Neural progenitor cell (in vitro differentiated cells): ENCODE data around the gene OTUD7B. TPM values are rescaled to one million over a fixed set of nuclear protein-coding genes. Genes with fewer than 3 reads are reported as not detected.

Source experiments
- DNase-seq: peaks from one replicate; pipeline ENCODE4 v3.0.0-alpha.2; 2016; ENCODE audit warnings: low spot score
- H2AFZ ChIP-seq: fragments of 200-600 bp; sonication (generic); replicated peaks from 2 replicates; pipeline ENCODE4 v1.6.1; 2016; ENCODE audit warnings: antibody characterized with exemption
- H3F3A ChIP-seq: fragments of 200-600 bp; sonication (generic); 2 replicates; pipeline ENCODE4 v1.6.1; 2016; ENCODE audit warnings: antibody characterized with exemption, low read depth
- H3K27ac ChIP-seq: fragments of 200-600 bp; sonication (generic); 2 replicates; pipeline ENCODE4 v1.5.1; 2016; ENCODE audit warnings: mild to moderate bottlenecking
- H3K27me3 ChIP-seq: fragments of 200-600 bp; sonication (generic); 2 replicates; pipeline ENCODE4 v1.6.1; 2016; ENCODE audit warnings: mild to moderate bottlenecking, moderate library complexity
- H3K36me3 ChIP-seq: fragments of 200-600 bp; sonication (generic); 2 replicates; pipeline ENCODE4 v1.5.1; 2016
- H3K4me1 ChIP-seq: fragments of 200-600 bp; sonication (generic); 2 replicates; pipeline ENCODE4 v1.6.1; 2016; ENCODE audit warnings: mixed run types
- H3K4me2 ChIP-seq: fragments of 200-600 bp; sonication (generic); 2 replicates; pipeline ENCODE4 v1.6.1; 2016
- H3K4me3 ChIP-seq: fragments of 200-600 bp; sonication (generic); 2 replicates; pipeline ENCODE4 v1.5.1; 2016
- H3K79me2 ChIP-seq: fragments of 200-600 bp; sonication (generic); 2 replicates; pipeline ENCODE4 v1.6.1; 2016; ENCODE audit warnings: low read depth
- H3K9ac ChIP-seq: fragments of 200-600 bp; sonication (generic); 2 replicates; pipeline ENCODE4 v1.6.1; 2016
- H3K9me3 ChIP-seq: fragments of 200-600 bp; sonication (generic); 2 replicates; pipeline ENCODE4 v1.5.1; 2016; ENCODE audit warnings: low read depth
- H4K20me1 ChIP-seq: fragments of 200-600 bp; sonication (generic); 2 replicates; pipeline ENCODE4 v1.6.1; 2016; ENCODE audit warnings: low read depth
- H3K27ac Mint-ChIP-seq: 3 replicates; pipeline ENCODE4 v1.8.0; 2021; ENCODE audit warnings: mixed read lengths
- H3K27me3 Mint-ChIP-seq: 2 replicates; pipeline ENCODE4 v1.8.0; 2022; ENCODE audit warnings: low read depth, mild to moderate bottlenecking, inconsistent platforms, moderate library complexity, mixed read lengths; ENCODE audit not compliant: insufficient read depth
- H3K36me3 Mint-ChIP-seq: 3 replicates; pipeline ENCODE4 v1.8.0; 2021; ENCODE audit warnings: mixed read lengths
- H3K4me1 Mint-ChIP-seq: 3 replicates; pipeline ENCODE4 v1.8.0; 2021; ENCODE audit warnings: mixed read lengths
- H3K4me3 Mint-ChIP-seq: 3 replicates; pipeline ENCODE4 v1.8.0; 2021; ENCODE audit warnings: mild to moderate bottlenecking, moderate library complexity, mixed read lengths
- H3K9me3 Mint-ChIP-seq: 3 replicates; pipeline ENCODE4 v1.8.0; 2020; ENCODE audit warnings: mixed read lengths
- CTCF ChIP-seq: fragments of 200-600 bp; sonication (generic); IDR thresholded peaks from 2 replicates; pipeline ENCODE4 v1.5.1; 2017; ENCODE audit warnings: antibody characterized with exemption, mild to moderate bottlenecking
- EZH2 ChIP-seq: fragments of 200-600 bp; sonication (generic); IDR thresholded peaks from 2 replicates; pipeline ENCODE4 v1.6.1; 2017; ENCODE audit warnings: antibody characterized with exemption, mild to moderate bottlenecking, moderate library complexity
- EZH2phosphoT487 ChIP-seq: fragments of 200-600 bp; sonication (generic); IDR thresholded peaks from 2 replicates; pipeline ENCODE4 v1.6.1; 2017; ENCODE audit warnings: antibody characterized with exemption
- total RNA-seq: library from RNA; depleted of rRNA; stranded (reverse); fragments of >200 nt; gene quantifications from 2 replicates; pipeline ENCODE4 v1.2.3, GENCODE V29; 2015; ENCODE audit warnings: low replicate concordance

OTUD7B gene
- total RNA-seq, 1 donor from 2014 or later = 10.7 TPM

- no peaks in the 10 kb centered on the region for H3K4me1 ChIP-seq
- no peak overlapping the region for H3K4me2 ChIP-seq
- H3K27ac ChIP-seq = no peak overlapping the region
- H3K36me3 ChIP-seq = no peaks in the 10 kb centered on the region
- Mint-ChIP-seq H3K27me3 (no peaks in the 10 kb centered on the region), H3K4me3 (no peak overlapping the region), H3K4me1 (peaks cover 5% of the 10 kb centered on the region), H3K27ac (no peak overlapping the region), H3K36me3 (peaks cover 11% of the 10 kb centered on the region), H3K9me3 (no peaks in the 10 kb centered on the region)
- no peak overlapping the region for H3K4me3 ChIP-seq
- peaks cover 47% of the 10 kb centered on the region for H3K79me2 ChIP-seq
- no peaks in the 10 kb centered on the region for H3F3A ChIP-seq
- no peak for DNase-seq
- H3K9me3 ChIP-seq = no peaks in the 10 kb centered on the region
- H2AFZ ChIP-seq = no peak overlapping the region
- no peaks in the 10 kb centered on the region for H3K27me3 ChIP-seq
- H4K20me1 ChIP-seq = peaks cover 38% of the 10 kb centered on the region
- no peak overlapping the region for H3K9ac ChIP-seq
- TF ChIP-seq EZH2 (no peak), EZH2phosphoT487 (no peak), CTCF (no peak)
Observed at GRCh38 chr1:149979972-149980540, 30.5 kb downstream of the OTUD7B start.

- Mint-ChIP-seq H3K27me3 (no peaks in the 10 kb centered on the region), H3K9me3 (no peaks in the 10 kb centered on the region), H3K4me3 (no peak overlapping the region), H3K36me3 (peaks cover 15% of the 10 kb centered on the region), H3K4me1 (peaks cover 4% of the 10 kb centered on the region), H3K27ac (no peak overlapping the region)
- Histone ChIP-seq H3K9ac (no peak overlapping the region), H4K20me1 (peaks cover 32% of the 10 kb centered on the region), H3K27ac (no peak overlapping the region), H2AFZ (no peak overlapping the region), H3K4me1 (no peaks in the 10 kb centered on the region), H3K36me3 (no peaks in the 10 kb centered on the region), H3K4me2 (no peak overlapping the region), H3F3A (no peaks in the 10 kb centered on the region), H3K79me2 (peaks cover 41% of the 10 kb centered on the region), H3K9me3 (no peaks in the 10 kb centered on the region), H3K27me3 (no peaks in the 10 kb centered on the region), H3K4me3 (no peak overlapping the region)
- DNase-seq = no peak
- TF ChIP-seq EZH2 (no peak), CTCF (no peak), EZH2phosphoT487 (no peak)
Observed at GRCh38 chr1:149979245-149979971, 31.1 kb downstream of the OTUD7B start.

GRCh38 chr1:149978547-149979023, 31.9 kb downstream of the OTUD7B start:
- no peak overlapping the region for H3K9ac ChIP-seq
- DNase-seq = no peak
- H3K4me1 Mint-ChIP-seq = peaks cover 2% of the 10 kb centered on the region
- no peak overlapping the region for H3K27ac Mint-ChIP-seq
- TF ChIP-seq EZH2phosphoT487 = no peak
- no peak for TF ChIP-seq EZH2
- TF ChIP-seq CTCF = no peak
- no peaks in the 10 kb centered on the region for H3K9me3 ChIP-seq
- H3K36me3 Mint-ChIP-seq = peaks cover 17% of the 10 kb centered on the region
- H3K36me3 ChIP-seq = no peaks in the 10 kb centered on the region
- no peak overlapping the region for H3K4me3 Mint-ChIP-seq
- H3K4me2 ChIP-seq = no peak overlapping the region
- no peaks in the 10 kb centered on the region for H3F3A ChIP-seq
- H3K27ac ChIP-seq = no peak overlapping the region
- no peaks in the 10 kb centered on the region for H3K4me1 ChIP-seq
- peaks cover 40% of the 10 kb centered on the region for H3K79me2 ChIP-seq
- no peak overlapping the region for H2AFZ ChIP-seq
- H3K27me3 Mint-ChIP-seq = peaks cover 2% of the 10 kb centered on the region
- no peaks in the 10 kb centered on the region for H3K27me3 ChIP-seq
- H3K4me3 ChIP-seq = no peak overlapping the region
- no peaks in the 10 kb centered on the region for H3K9me3 Mint-ChIP-seq
- peaks cover 29% of the 10 kb centered on the region for H4K20me1 ChIP-seq
